Endothelial cell of umbilical vein (primary cell): ENCODE data around the gene CBX4. TPM values are rescaled to one million over a fixed set of nuclear protein-coding genes. Genes with fewer than 3 reads are reported as not detected.

Experiments used
- BruUV-seq: library from RNA; stranded (reverse); fragments of 400-500 nt; replicated peaks from 2 replicates; lab custom pipeline; 2021; lab: Mats Ljungman, UMichigan
- CTCF ChIA-PET: fragments of 300-600, 350-600 bp; sonication (Branson Sonifier 250); formaldehyde crosslinking; loops from one replicate; lab custom pipeline; 2021; ENCODE audit warnings: antibody characterized with exemption, inconsistent platforms; lab: Charles Lee
- POLR2A ChIA-PET: fragments of 300-600, 350-600 bp; sonication (Branson Sonifier 250); formaldehyde crosslinking; loops from one replicate; lab custom pipeline; 2021; ENCODE audit warnings: antibody characterized with exemption, inconsistent platforms; lab: Charles Lee
- DNase-seq: peaks from one replicate; pipeline ENCODE4 v3.0.0-alpha.2; 2011; ENCODE audit warnings: low read depth, low spot score
- FAIRE-seq: peaks from 2 replicates; lab custom pipeline; 2011; peaks lifted over from hg19 to GRCh38; lab: Jason Lieb, UNC
- H2AFZ ChIP-seq: 2 replicates; pipeline ENCODE4 v1.6.0; 2012; ENCODE audit warnings: low read depth, low read length, control low read depth, inconsistent platforms
- H3K27ac ChIP-seq: 2 replicates; pipeline ENCODE4 v1.5.1; 2011; ENCODE audit warnings: low read depth, mild to moderate bottlenecking, control low read depth, low read length, moderate library complexity; ENCODE audit not compliant: insufficient read depth
- H3K27me3 ChIP-seq, 2 experiments: 2 replicates each; pipeline versions ENCODE4 v1.6.0 to v1.6.1; 2011; ENCODE audit warnings: low read length in 2 of 2, mixed read lengths in 1 of 2; ENCODE audit not compliant: control insufficient read depth in 2 of 2, insufficient read depth in 2 of 2
- H3K36me3 ChIP-seq, 2 experiments: 2 replicates in 1 of 2; 3 replicates in 1 of 2; pipeline ENCODE4 v1.5.1; 2011; ENCODE audit warnings: low read length in 2 of 2, mild to moderate bottlenecking in 1 of 2, moderate library complexity in 1 of 2; ENCODE audit not compliant: control insufficient read depth in 2 of 2, insufficient read depth in 2 of 2; ENCODE audit errors: extremely low read depth in 1 of 2
- H3K4me1 ChIP-seq: 3 replicates; pipeline ENCODE4 v1.5.1; 2011; ENCODE audit warnings: mild to moderate bottlenecking, low read length; ENCODE audit not compliant: control insufficient read depth, insufficient read depth; ENCODE audit errors: extremely low read depth
- H3K4me2 ChIP-seq: 2 replicates; pipeline ENCODE4 v1.6.1; 2011; ENCODE audit warnings: low read length, control low read depth, mixed read lengths; ENCODE audit not compliant: insufficient read depth
- H3K4me3 ChIP-seq, 3 experiments: fragments of 200-600 bp in 1 of 3; sonication (generic), shearing (Covaris generic) in 1 of 3; replicated peaks in 1 of 3; 2 replicates each; pipeline ENCODE4 v1.5.1; 2011 to 2016; ENCODE audit warnings: control low read depth in 3 of 3, low read length in 3 of 3, mild to moderate bottlenecking in 2 of 3, inconsistent platforms in 1 of 3, low read depth in 1 of 3, moderate library complexity in 1 of 3; ENCODE audit not compliant: insufficient read depth in 1 of 3
- H3K79me2 ChIP-seq: 2 replicates; pipeline ENCODE4 v1.6.0; 2012; ENCODE audit warnings: low read length, inconsistent platforms; ENCODE audit not compliant: control insufficient read depth, insufficient read depth
- H3K9ac ChIP-seq: replicated peaks from 2 replicates; pipeline ENCODE3; 2011; ENCODE audit warnings: low read length, control low read depth; ENCODE audit not compliant: insufficient read depth; ENCODE audit errors: extremely low read depth
- H3K9me1 ChIP-seq: replicated peaks from 3 replicates; pipeline ENCODE4 v1.6.0; 2011; ENCODE audit warnings: mild to moderate bottlenecking, low read length; ENCODE audit not compliant: control insufficient read depth, insufficient read depth; ENCODE audit errors: extremely low read depth
- H3K9me3 ChIP-seq: replicated peaks from 2 replicates; pipeline ENCODE4 v1.5.1; 2012; ENCODE audit warnings: low read length, inconsistent platforms; ENCODE audit not compliant: control insufficient read depth, insufficient read depth
- H4K20me1 ChIP-seq: replicated peaks from 2 replicates; pipeline ENCODE3; 2011; ENCODE audit warnings: mild to moderate bottlenecking, low read length; ENCODE audit not compliant: control insufficient read depth, insufficient read depth; ENCODE audit errors: extremely low read depth
- EZH2 ChIP-seq: IDR thresholded peaks from 2 replicates; pipeline ENCODE4 v1.6.1; 2012; ENCODE audit warnings: borderline replicate concordance, low read depth, mild to moderate bottlenecking, moderate library complexity, low read length, inconsistent platforms; ENCODE audit not compliant: severe bottlenecking
- FOS ChIP-seq: IDR thresholded peaks from 2 replicates; pipeline ENCODE4 v1.6.1; 2011; ENCODE audit warnings: mild to moderate bottlenecking, low read length, moderate library complexity, borderline replicate concordance; ENCODE audit not compliant: insufficient read depth
- GATA2 ChIP-seq: IDR thresholded peaks from 2 replicates; pipeline ENCODE4 v1.7.0; 2011; ENCODE audit warnings: low read depth, mild to moderate bottlenecking, moderate library complexity, mixed read lengths, low read length; ENCODE audit not compliant: insufficient read length, insufficient read depth
- JUN ChIP-seq: IDR thresholded peaks from 2 replicates; pipeline ENCODE4 v1.6.1; 2011; ENCODE audit warnings: borderline replicate concordance, low read depth; ENCODE audit not compliant: insufficient read length, insufficient read depth
- MAX ChIP-seq: IDR thresholded peaks from 2 replicates; pipeline ENCODE4 v1.6.1; 2011; ENCODE audit not compliant: insufficient read depth, insufficient read length
- MYC ChIP-seq: IDR thresholded peaks from one replicate; pipeline ENCODE4 v1.6.1; 2011; ENCODE audit warnings: mild to moderate bottlenecking, low read depth, low read length
- POLR2A ChIP-seq: IDR thresholded peaks from 2 replicates; pipeline ENCODE4 v1.6.1; 2012; ENCODE audit warnings: low read depth, mild to moderate bottlenecking, control low read depth, low read length
- POLR2AphosphoS5 ChIP-seq: IDR thresholded peaks from 2 replicates; pipeline ENCODE4 v1.6.1; 2012; ENCODE audit warnings: low read depth, mild to moderate bottlenecking, control low read depth, low read length, moderate library complexity; ENCODE audit not compliant: insufficient read depth
- dilution Hi-C: fragments of 300-500 bp; cut with MboI; formaldehyde crosslinking; loops from one replicate; pipeline ENCODE4 v1.15.0; 2019; ENCODE audit warnings: low sequenced_read_pairs; ENCODE audit not compliant: extremely low pct_ligation_motif_present
- intact Hi-C: fragments of 100-400 bp; cut with micrococcal nuclease; formaldehyde crosslinking; loops from one replicate; pipeline ENCODE4 v1.10.0; 2022
- polyA plus RNA-seq, 4 experiments: library from polyadenylated mRNA; depleted of rRNA in 3 of 4; stranded (reverse) in 3 of 4; unstranded in 1 of 4; fragments of >200 nt; gene quantifications; 2 replicates each; pipeline versions ENCODE4 v1.2.1 to v1.2.3, GENCODE V29; 2011 to 2012; ENCODE audit warnings: missing spikeins in 1 of 4
- total RNA-seq: library from RNA; stranded (reverse); gene quantifications from 2 replicates; pipeline ENCODE4 v1.2.3, GENCODE V29; 2021
- TF ChIP-seq, protein P1 (sequence below), 2 donors: IDR thresholded peaks; 1 replicate in 1 of 2; 2 replicates in 1 of 2; pipeline ENCODE4 v1.5.1; 2011; ENCODE audit warnings: low read length in 2 of 2, mild to moderate bottlenecking in 2 of 2, moderate library complexity in 2 of 2, control low read depth in 1 of 2, inconsistent platforms in 1 of 2, low read depth in 1 of 2; ENCODE audit not compliant: insufficient read depth in 1 of 2; ENCODE audit errors: extremely low read depth in 1 of 2

The CBX4 gene
- total and polyA plus RNA-seq, 2 donors (not counting 3 experiments of a cell fraction or from before 2014, with no cell fraction given), result 7.0 to 12.3 TPM

DNA sequence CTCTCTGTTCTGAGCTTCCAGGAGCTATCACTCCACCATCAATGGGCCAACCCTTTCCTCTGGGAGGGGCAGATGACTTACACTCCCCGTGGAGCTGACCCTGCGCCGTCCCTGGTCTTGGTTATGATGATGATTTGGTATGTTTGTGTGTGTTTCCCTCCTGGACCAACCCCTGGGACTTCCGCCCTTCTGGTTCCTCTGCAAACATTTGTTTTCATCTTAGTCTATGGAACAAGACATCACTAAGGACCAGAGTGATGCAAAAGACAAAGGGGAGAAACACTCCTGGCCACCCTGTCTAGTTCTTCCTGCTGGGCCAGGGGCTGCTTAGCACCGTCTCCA is 13.7 kb downstream of the CBX4 start:
- dilution Hi-C loops, result no loop called here
- no peak overlapping the region for H3K4me3 ChIP-seq
- no peaks in the 10 kb centered on the region for H3K79me2 ChIP-seq
- FAIRE-seq (no peak), DNase-seq (no peak)
- CTCF ChIA-PET, result interaction anchor here (0.7 to 2.0 kb wide), 3 partner anchors 10 to 14 kb away, joined by 3 to 9 read pairs (median 6); partner anchors contain the start of gene CBX4
- intact Hi-C loops, result no loop called here
- H3K9me3 ChIP-seq, result no peaks in the 10 kb centered on the region
- no peak overlapping the region for H3K27ac ChIP-seq
- BruUV-seq, result no TSS peak
- no peaks in the 10 kb centered on the region for H3K36me3 ChIP-seq
- H3K4me2 ChIP-seq, result no peak overlapping the region
- no peak overlapping the region for H3K9ac ChIP-seq
- H2AFZ ChIP-seq, result no peak overlapping the region
- H4K20me1 ChIP-seq, result no peaks in the 10 kb centered on the region
- H3K4me1 ChIP-seq, result peaks cover 14% of the 10 kb centered on the region
- H3K27me3 ChIP-seq, result peaks cover 0 to 6% of the 10 kb centered on the region in 2 experiments
- no peaks in the 10 kb centered on the region for H3K9me1 ChIP-seq
- TF ChIP-seq, protein P1, sequence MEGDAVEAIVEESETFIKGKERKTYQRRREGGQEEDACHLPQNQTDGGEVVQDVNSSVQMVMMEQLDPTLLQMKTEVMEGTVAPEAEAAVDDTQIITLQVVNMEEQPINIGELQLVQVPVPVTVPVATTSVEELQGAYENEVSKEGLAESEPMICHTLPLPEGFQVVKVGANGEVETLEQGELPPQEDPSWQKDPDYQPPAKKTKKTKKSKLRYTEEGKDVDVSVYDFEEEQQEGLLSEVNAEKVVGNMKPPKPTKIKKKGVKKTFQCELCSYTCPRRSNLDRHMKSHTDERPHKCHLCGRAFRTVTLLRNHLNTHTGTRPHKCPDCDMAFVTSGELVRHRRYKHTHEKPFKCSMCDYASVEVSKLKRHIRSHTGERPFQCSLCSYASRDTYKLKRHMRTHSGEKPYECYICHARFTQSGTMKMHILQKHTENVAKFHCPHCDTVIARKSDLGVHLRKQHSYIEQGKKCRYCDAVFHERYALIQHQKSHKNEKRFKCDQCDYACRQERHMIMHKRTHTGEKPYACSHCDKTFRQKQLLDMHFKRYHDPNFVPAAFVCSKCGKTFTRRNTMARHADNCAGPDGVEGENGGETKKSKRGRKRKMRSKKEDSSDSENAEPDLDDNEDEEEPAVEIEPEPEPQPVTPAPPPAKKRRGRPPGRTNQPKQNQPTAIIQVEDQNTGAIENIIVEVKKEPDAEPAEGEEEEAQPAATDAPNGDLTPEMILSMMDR (IDR thresholded peaks at IDR 0.05; ENCODE audit: extremely low read depth in 1 of 2, insufficient read depth in 1 of 2, low read depth in 1 of 2, low read length in 2 of 2), result no peak
- no peak for TF ChIP-seq POLR2AphosphoS5
- TF ChIP-seq JUN, result no peak
- no peak for TF ChIP-seq GATA2
- no peak for TF ChIP-seq FOS
- TF ChIP-seq MYC, result no peak
- no peak for TF ChIP-seq EZH2
- no peak for TF ChIP-seq MAX
- TF ChIP-seq POLR2A, result no peak
- POLR2A ChIA-PET, result no interaction called here
